Measurements from ENCODE around the gene POU2F2.

POU2F2 gene

GRCh38 chr19:42154471-42155323 lies 22.5 kb upstream of the POU2F2 start:
- no peak for DNase-seq

GRCh38 chr19:42153672-42154433 lies 21.6 kb upstream of the POU2F2 start:
- DNase-seq = no peak

- DNase-seq = no peak
These were observed 20.8 kb upstream of the POU2F2 start for GRCh38 chr19:42152910-42153671.

- DNase-seq = no peak
These were observed 19.8 kb upstream of the POU2F2 start for GRCh38 chr19:42151782-42152684.

- no peak for DNase-seq
These were observed 18.7 kb upstream of the POU2F2 start for GRCh38 chr19:42150911-42151361.

GRCh38 chr19:42150364-42150763 lies 18.1 kb upstream of the POU2F2 start:
- no peak for DNase-seq

GRCh38 chr19:42149447-42150202 lies 17.4 kb upstream of the POU2F2 start:
- DNase-seq = no peak

GRCh38 chr19:42148266-42148665 lies 16.0 kb upstream of the POU2F2 start:
- no peak for DNase-seq

GRCh38 chr19:42143341-42144234 lies 11.3 kb upstream of the POU2F2 start:
- no peak for DNase-seq

- DNase-seq = peak; percentile 58 to 70
These were observed 8.0 kb upstream of the POU2F2 start for GRCh38 chr19:42140125-42140754.

- no peak for DNase-seq
These were observed 2.4 kb upstream of the POU2F2 start for GRCh38 chr19:42134535-42135070.

GRCh38 chr19:42132851-42133528 lies 744 bp upstream of the POU2F2 start:
- peak in 1 of 2 donors; percentile 81 for DNase-seq

GRCh38 chr19:42131149-42132029 lies 857 bp downstream of the POU2F2 start:
- DNase-seq = no peak

GRCh38 chr19:42130254-42130573 lies 2.0 kb downstream of the POU2F2 start:
- DNase-seq = no peak

GRCh38 chr19:42129399-42130253 lies 2.6 kb downstream of the POU2F2 start:
- peak; percentile 75 to 90 for DNase-seq

- DNase-seq = no peak
These were observed 5.7 kb downstream of the POU2F2 start for GRCh38 chr19:42126574-42126973.

GRCh38 chr19:42125536-42125935 lies 6.7 kb downstream of the POU2F2 start:
- no peak for DNase-seq
